HCT116 (cell line): ENCODE results near the gene HSPA12A. TPM values are rescaled to one million over a fixed set of nuclear protein-coding genes. Genes with fewer than 3 reads are reported as not detected.

Experiments used
- ATAC-seq: fragments of 200-7000 bp; cut with Tn5 transposase; 2 replicates; pipeline ENCODE4 v1.9.1; 2020; ENCODE audit warnings: mild to moderate bottlenecking, moderate library complexity
- BruUV-seq: library from RNA; stranded (reverse); fragments of 400-500 nt; replicated peaks from 2 replicates; lab custom pipeline; 2021; lab: Mats Ljungman, UMichigan
- CTCF ChIA-PET: fragments of 300-600 bp; sonication (Branson Sonifier 250); formaldehyde crosslinking; loops from one replicate; lab custom pipeline; 2021; ENCODE audit warnings: antibody characterized with exemption; lab: Charles Lee
- POLR2A ChIA-PET: fragments of 300-600, 350-600 bp; sonication (Branson Sonifier 250); formaldehyde crosslinking; loops from one replicate; lab custom pipeline; 2021; ENCODE audit warnings: antibody characterized with exemption; lab: Charles Lee
- RAD21 ChIA-PET, 2 experiments: fragments of 300-600 bp; sonication (Branson Sonifier 250); formaldehyde crosslinking; loops; one replicate each; lab custom pipeline; 2023; ENCODE audit warnings: low total read pairs in 2 of 2; ENCODE audit not compliant: uncharacterized antibody in 2 of 2, unreplicated experiment in 2 of 2, low non-redundant PET in 1 of 2; lab: Charles Lee
- DNase-seq: peaks from one replicate; pipeline ENCODE4 v3.0.0-alpha.2; 2010; ENCODE audit warnings: low read depth, low spot score
- H2AFZ ChIP-seq: fragments of 200-600 bp; shearing (Covaris generic), sonication (generic); 2 replicates; pipeline ENCODE4 v1.6.1; 2017; ENCODE audit warnings: low read depth, mixed run types, mixed read lengths, antibody characterized with exemption, low read length; ENCODE audit not compliant: poor library complexity, severe bottlenecking
- H3K27ac ChIP-seq: 2 replicates; pipeline ENCODE4 v1.5.1; 2012; ENCODE audit warnings: low read depth, low read length
- H3K27me3 ChIP-seq: fragments of 200-600 bp; sonication (generic); 2 replicates; pipeline ENCODE4 v1.6.1; 2016; ENCODE audit warnings: mixed run types, low read length, mixed read lengths; ENCODE audit not compliant: insufficient read depth
- H3K36me3 ChIP-seq, 2 experiments: fragments of 200-500 bp in 1 of 2; fragments of 200-600 bp in 1 of 2; sonication (Bioruptor generic) in 1 of 2; sonication (generic) in 1 of 2; 2 replicates each; pipeline versions ENCODE4 v1.5.1 to v1.6.1; 2014 to 2016; ENCODE audit warnings: low read length in 2 of 2, inconsistent platforms in 1 of 2, mixed read lengths in 1 of 2, mixed run types in 1 of 2; ENCODE audit not compliant: insufficient read depth in 2 of 2, control insufficient read depth in 1 of 2
- H3K4me1 ChIP-seq, 2 experiments: fragments of 200-600 bp in 1 of 2; sonication (generic) in 1 of 2; 2 replicates each; pipeline versions ENCODE4 v1.5.1 to v1.6.1; 2012 to 2017; ENCODE audit warnings: low read length in 2 of 2, inconsistent platforms in 1 of 2, mild to moderate bottlenecking in 1 of 2, mixed read lengths in 1 of 2, mixed run types in 1 of 2, moderate library complexity in 1 of 2; ENCODE audit not compliant: insufficient read depth in 2 of 2, control insufficient read depth in 1 of 2
- H3K4me2 ChIP-seq: fragments of 200-600 bp; sonication (generic); 2 replicates; pipeline ENCODE4 v1.6.1; 2017; ENCODE audit warnings: mixed run types, low read length, mixed read lengths
- H3K4me3 ChIP-seq, 2 experiments: fragments of 200-600 bp in 1 of 2; sonication (generic) in 1 of 2; replicated peaks in 1 of 2; 2 replicates each; pipeline ENCODE4 v1.5.1; 2011 to 2016; ENCODE audit warnings: low read length in 2 of 2, control low read depth in 1 of 2, low read depth in 1 of 2, mild to moderate bottlenecking in 1 of 2, mixed read lengths in 1 of 2, mixed run types in 1 of 2
- H3K79me2 ChIP-seq: fragments of 200-600 bp; sonication (generic); 2 replicates; pipeline ENCODE4 v1.6.1; 2017; ENCODE audit warnings: mild to moderate bottlenecking, mixed run types, low read length, moderate library complexity, mixed read lengths; ENCODE audit not compliant: insufficient read depth
- H3K9ac ChIP-seq: fragments of 200-600 bp; sonication (generic); 2 replicates; pipeline ENCODE4 v1.6.1; 2016; ENCODE audit warnings: low read length, mixed read lengths
- H3K9me2 ChIP-seq: fragments of 200-600 bp; sonication (generic), shearing (Covaris generic); 2 replicates; pipeline ENCODE4 v1.6.1; 2017; ENCODE audit warnings: mixed run types, mild to moderate bottlenecking, moderate library complexity; ENCODE audit not compliant: insufficient read depth
- H3K9me3 ChIP-seq, 2 experiments: fragments of 200-500 bp in 1 of 2; fragments of 200-600 bp in 1 of 2; sonication (Bioruptor generic) in 1 of 2; sonication (generic) in 1 of 2; 2 replicates each; pipeline ENCODE4 v1.6.1; 2014 to 2017; ENCODE audit warnings: low read length in 2 of 2, mixed read lengths in 2 of 2, inconsistent platforms in 1 of 2, low read depth in 1 of 2, mild to moderate bottlenecking in 1 of 2, mixed run types in 1 of 2, moderate library complexity in 1 of 2; ENCODE audit not compliant: control insufficient read depth in 1 of 2, insufficient read depth in 1 of 2
- H4K20me1 ChIP-seq: fragments of 200-600 bp; sonication (generic), shearing (Covaris generic); 2 replicates; pipeline ENCODE4 v1.6.1; 2017; ENCODE audit warnings: mixed run types, mild to moderate bottlenecking, moderate library complexity; ENCODE audit not compliant: insufficient read depth
- EZH2 ChIP-seq: fragments of 200-600 bp; sonication (generic); IDR thresholded peaks from 2 replicates; pipeline ENCODE4 v1.6.1; 2017; ENCODE audit warnings: antibody characterized with exemption, mixed run types
- EZH2phosphoT487 ChIP-seq: fragments of 200-600 bp; IDR thresholded peaks from 2 replicates; pipeline ENCODE4 v1.6.1; 2018; ENCODE audit warnings: antibody characterized with exemption, borderline replicate concordance
- POLR2A ChIP-seq: IDR thresholded peaks from 2 replicates; pipeline ENCODE4 v1.7.0; 2011; ENCODE audit warnings: borderline replicate concordance; ENCODE audit not compliant: insufficient read depth, insufficient read length; ENCODE audit errors: extremely low read depth
- RAD21 ChIP-seq: IDR thresholded peaks from 2 replicates; pipeline ENCODE4 v1.6.1; 2012; ENCODE audit warnings: low read depth, mild to moderate bottlenecking
- REST ChIP-seq: IDR thresholded peaks from 2 replicates; pipeline ENCODE4 v1.6.1; 2012; ENCODE audit warnings: low read depth
- SRF ChIP-seq: IDR thresholded peaks from 2 replicates; pipeline ENCODE4 v1.6.1; 2012; ENCODE audit warnings: low read depth
- ZBTB33 ChIP-seq: IDR thresholded peaks from 2 replicates; pipeline ENCODE4 v1.6.1; 2011; ENCODE audit warnings: mild to moderate bottlenecking, low read length, moderate library complexity; ENCODE audit not compliant: insufficient replicate concordance; ENCODE audit errors: extremely low read depth
- ZFX ChIP-seq: fragments of 450-650 bp; IDR thresholded peaks from 2 replicates; pipeline ENCODE4 v1.6.1; 2017
- intact Hi-C: fragments of 100-400 bp; cut with micrococcal nuclease; formaldehyde crosslinking; loops from 2 replicates; pipeline ENCODE4 v1.10.0; 2022
- total RNA-seq: library from RNA; stranded (reverse); gene quantifications from one replicate; pipeline ENCODE4 v1.2.1, GENCODE V29; 2021; ENCODE audit not compliant: unreplicated experiment

Gene HSPA12A
- total RNA-seq, 1 experiment from 2014 or later: 19.8 TPM

- no peaks in the 10 kb centered on the region for H4K20me1 ChIP-seq
- BruUV-seq: no TSS peak
- H3K4me3 ChIP-seq: no peak overlapping the region
- H3K79me2 ChIP-seq: no peaks in the 10 kb centered on the region
- peaks cover 11 to 20% of the 10 kb centered on the region in 2 experiments for H3K4me1 ChIP-seq
- no peak overlapping the region for H3K27ac ChIP-seq
- ATAC-seq (no peak), DNase-seq (no peak)
- no peak overlapping the region for H2AFZ ChIP-seq
- TF ChIP-seq EZH2phosphoT487: no peak
- TF ChIP-seq EZH2: no peak
- no peak for TF ChIP-seq ZFX
- no peak for TF ChIP-seq RAD21
- TF ChIP-seq ZBTB33: no peak
- no peak for TF ChIP-seq POLR2A
- no peak for TF ChIP-seq SRF
- TF ChIP-seq REST: no peak
- H3K27me3 ChIP-seq: no peaks in the 10 kb centered on the region
- RAD21 ChIA-PET: no interaction called here
- no peaks in the 10 kb centered on the region for H3K36me3 ChIP-seq
- H3K9me3 ChIP-seq: no peaks in the 10 kb centered on the region
- H3K4me2 ChIP-seq: no peak overlapping the region
- H3K9me2 ChIP-seq: no peaks in the 10 kb centered on the region
- POLR2A ChIA-PET: no interaction called here
- CTCF ChIA-PET: no interaction called here
- intact Hi-C loops: no loop called here
- no peak overlapping the region for H3K9ac ChIP-seq
Measured at GRCh38 chr10:116637830-116638229, 104.5 kb downstream of the HSPA12A start.
